ENCODE results near the gene RIPOR3. TPM values are rescaled to one million over a fixed set of nuclear protein-coding genes. Genes with fewer than 3 reads are reported as not detected.

RIPOR3 gene
- total RNA-seq, 1 experiment from 2014 or later = 0.46 TPM

GRCh38 chr20:50548396-50548795 lies 142.9 kb downstream of the RIPOR3 start:
- Mint-ChIP-seq H3K36me3 (ENCODE audit: insufficient read depth in 1 of 3, low read depth in 3 of 3) (no peaks in the 10 kb centered on the region; a peak in 1 of 7 replicates), H3K27ac (no peak overlapping the region; a peak in 1 of 7 replicates), H3K4me3 (no peak overlapping the region), H3K4me1 (peaks cover 9 to 15% of the 10 kb centered on the region in 2 experiments), H3K9me3 (no peaks in the 10 kb centered on the region; a peak in 1 of 5 replicates), H3K27me3 (ENCODE audit: low read depth) (no peaks in the 10 kb centered on the region)
- no peak overlapping the region for H2BK15ac ChIP-seq (ENCODE audit: low read depth, low read length)
- H3K9ac ChIP-seq (ENCODE audit: extremely low read depth, insufficient read length, low read length) = no peak overlapping the region
- no peak overlapping the region for H3K56ac ChIP-seq (ENCODE audit: insufficient read length, low read depth, low read length)
- H2BK120ac ChIP-seq (ENCODE audit: low read depth, low read length, poor library complexity, severe bottlenecking) = no peak overlapping the region
- H3K4me1 ChIP-seq (ENCODE audit: insufficient read depth, low read length) = no peaks in the 10 kb centered on the region
- H2AFZ ChIP-seq (ENCODE audit: low read length) = no peak overlapping the region
- no peaks in the 10 kb centered on the region for H3K23me2 ChIP-seq (ENCODE audit: insufficient read length, low read depth, low read length, poor library complexity, severe bottlenecking)
- no peak overlapping the region for H4K8ac ChIP-seq (replicated peaks; ENCODE audit: insufficient read length, low read depth, low read length)
- no peaks in the 10 kb centered on the region for H3K79me1 ChIP-seq (ENCODE audit: insufficient read depth, low read depth, low read length, poor library complexity, severe bottlenecking)
- H3K27me3 ChIP-seq (ENCODE audit: insufficient read depth, low read length) = no peaks in the 10 kb centered on the region
- no peak for DNase-seq
- H3K27ac ChIP-seq (ENCODE audit: insufficient read length, low read depth, low read length) = no peak overlapping the region
- H4K5ac ChIP-seq (ENCODE audit: insufficient read length, low read depth, low read length) = no peak overlapping the region
- no peaks in the 10 kb centered on the region for H3K79me2 ChIP-seq (ENCODE audit: insufficient read depth, low read length)
- H2BK5ac ChIP-seq (ENCODE audit: insufficient read length, low read length) = no peak overlapping the region
- no peak overlapping the region for H3K4ac ChIP-seq (ENCODE audit: low read depth, low read length)
- H4K20me1 ChIP-seq (ENCODE audit: control insufficient read depth, insufficient read depth, insufficient read length) = no peaks in the 10 kb centered on the region
- no peak overlapping the region for H2BK12ac ChIP-seq (ENCODE audit: insufficient read length, low read depth, low read length)
- no peak overlapping the region for H3T11ph ChIP-seq (ENCODE audit: low read length)
- H3K9me3 ChIP-seq (ENCODE audit: control insufficient read depth, low read depth, low read length) = no peaks in the 10 kb centered on the region
- H4K91ac ChIP-seq (ENCODE audit: insufficient read length, low read depth, low read length) = no peak overlapping the region
- no peak overlapping the region for H3K18ac ChIP-seq (ENCODE audit: insufficient read length, low read depth, low read length)
- no peak overlapping the region for H3K23ac ChIP-seq (ENCODE audit: insufficient read length, low read depth, low read length)
- H2AK5ac ChIP-seq (ENCODE audit: insufficient read length, low read length) = no peak overlapping the region
- H2BK20ac ChIP-seq (ENCODE audit: low read depth, low read length, poor library complexity, severe bottlenecking) = no peak overlapping the region
- WGBS (ENCODE audit: extremely low coverage, insufficient read length, low lambda C conversion rate) = no CpG with 5 or more reads among the region's 5 CpGs
- no peak overlapping the region for H3K14ac ChIP-seq (ENCODE audit: insufficient read depth, low read length)
- no peak for TF ChIP-seq CTCF (conservative IDR thresholded peaks at IDR 0.05)
- H3K4me2 ChIP-seq (ENCODE audit: insufficient read depth, insufficient read length, low read length) = no peak overlapping the region
